DMS53 treated with DMSO at 0.1 percent for 48 hours (cell line): Measurements from ENCODE around the gene LRP5.
A peak's percentile ranks its signal among the peaks of the same experiment; 100 is the strongest.
"Not testable (repeated sequence)": the region's sequence is repeated elsewhere in the genome, so short reads cannot be mapped to it uniquely, and the experiment has no call there.

Source experiments
- DNase-seq: peaks from one replicate; lab custom pipeline; 2025; ENCODE audit not compliant: unreplicated experiment; lab: John Stamatoyannopoulos, UW

The LRP5 gene

GRCh38 chr11:68413591-68413999 is 101.2 kb downstream of the LRP5 start:
- DNase-seq = no peak

- no peak for DNase-seq
These were observed 102.3 kb downstream of the LRP5 start for GRCh38 chr11:68414496-68415221.

- no peak for DNase-seq
These were observed 103.7 kb downstream of the LRP5 start for GRCh38 chr11:68416070-68416578.

GRCh38 chr11:68418648-68419047 is 106.3 kb downstream of the LRP5 start:
- no peak for DNase-seq

GRCh38 chr11:68420171-68420570 is 107.8 kb downstream of the LRP5 start:
- no peak for DNase-seq

GRCh38 chr11:68423481-68423880 is 111.1 kb downstream of the LRP5 start:
- DNase-seq = no peak

- no peak for DNase-seq
These were observed 111.8 kb downstream of the LRP5 start for GRCh38 chr11:68424101-68424632.

GRCh38 chr11:68424981-68425865 is 112.8 kb downstream of the LRP5 start:
- DNase-seq = no peak

GRCh38 chr11:68425866-68426380 is 113.5 kb downstream of the LRP5 start:
- no peak for DNase-seq

GRCh38 chr11:68429661-68430060 is 117.3 kb downstream of the LRP5 start:
- DNase-seq = no peak

- DNase-seq = no peak
These were observed 118.0 kb downstream of the LRP5 start for GRCh38 chr11:68430384-68430783.

- DNase-seq = peak; percentile 64
These were observed 118.4 kb downstream of the LRP5 start for GRCh38 chr11:68430801-68431200.

- no peak for DNase-seq
These were observed 119.7 kb downstream of the LRP5 start for GRCh38 chr11:68431984-68432645.

GRCh38 chr11:68432874-68433273 is 120.5 kb downstream of the LRP5 start:
- DNase-seq = no peak

GRCh38 chr11:68433541-68433940 is 121.2 kb downstream of the LRP5 start:
- no peak for DNase-seq

GRCh38 chr11:68434159-68434558 is 121.8 kb downstream of the LRP5 start:
- not testable (repeated sequence) for DNase-seq

- DNase-seq = no peak
These were observed 123.9 kb downstream of the LRP5 start for GRCh38 chr11:68436162-68436888.

- no peak for DNase-seq
These were observed 124.9 kb downstream of the LRP5 start for GRCh38 chr11:68436985-68437926.
